SH-SY5Y (cell line): ENCODE measurements around the gene PPP4C.

Experiments used
- GATA2 ChIP-seq: IDR thresholded peaks from 2 replicates; pipeline ENCODE4 v1.6.1; 2011; ENCODE audit warnings: mild to moderate bottlenecking, low read depth, low read length
- GATA3 ChIP-seq: IDR thresholded peaks from 2 replicates; pipeline ENCODE4 v1.6.1; 2011; ENCODE audit warnings: low read depth, mild to moderate bottlenecking, low read length, moderate library complexity

GRCh38 chr16:30084096-30084815 is 8.5 kb downstream of the PPP4C start:
- no peak for TF ChIP-seq GATA2
- no peak for TF ChIP-seq GATA3
